SIG-M5 (cell line): ENCODE results near the gene HJURP.

ENCODE experiments used
- DNase-seq: peaks from one replicate; lab custom pipeline; 2025; lab: John Stamatoyannopoulos, UW

Gene HJURP

GRCh38 chr2:233792720-233793119, 61.6 kb downstream of the HJURP start:
- no peak for DNase-seq

GRCh38 chr2:233791883-233792329, 62.4 kb downstream of the HJURP start:
- no peak for DNase-seq

GRCh38 chr2:233791151-233791882, 63.0 kb downstream of the HJURP start:
- DNase-seq, result no peak

GRCh38 chr2:233789554-233789953, 64.8 kb downstream of the HJURP start:
- DNase-seq, result no peak
